T-helper 17 cell (primary cell): ENCODE results near the gene BIRC3. TPM values are rescaled to one million over a fixed set of nuclear protein-coding genes. Genes with fewer than 3 reads are reported as not detected.
"Not testable (repeated sequence)": the region's sequence is repeated elsewhere in the genome, so short reads cannot be mapped to it uniquely, and the experiment has no call there.

Experiments
- ATAC-seq: fragments of 150-1000 bp; cut with Tn5 transposase; 2 replicates; pipeline ENCODE4 v1.10.0; 2021; ENCODE audit warnings: mild to moderate bottlenecking, moderate library complexity
- DNase-seq, 3 donors: peaks; one replicate each; pipeline versions ENCODE4 v3.0.0 to v3.0.0-alpha.2; 2020 to 2021
- H3K9me3 ChIP-seq: one replicate; pipeline ENCODE4 v1.7.0; 2013; ENCODE audit warnings: low read length, mild to moderate bottlenecking; ENCODE audit not compliant: control insufficient read depth, poor library complexity, severe bottlenecking
- H3K27ac Mint-ChIP-seq: one replicate; pipeline ENCODE4 v1.8.0; 2022; ENCODE audit warnings: mild to moderate bottlenecking, moderate library complexity, mixed read lengths
- H3K27me3 Mint-ChIP-seq: one replicate; pipeline ENCODE4 v1.8.0; 2022; ENCODE audit warnings: mixed read lengths
- H3K36me3 Mint-ChIP-seq: one replicate; pipeline ENCODE4 v1.8.0; 2022; ENCODE audit warnings: low read depth, mixed read lengths
- H3K4me1 Mint-ChIP-seq: one replicate; pipeline ENCODE4 v1.8.0; 2022; ENCODE audit warnings: mild to moderate bottlenecking, mixed read lengths
- H3K4me3 Mint-ChIP-seq: one replicate; pipeline ENCODE4 v1.8.0; 2022; ENCODE audit warnings: mild to moderate bottlenecking, moderate library complexity, mixed read lengths
- total RNA-seq, 4 donors: library from RNA in 2 of 4; stranded (reverse) in 2 of 4; gene quantifications; one replicate each; pipeline ENCODE4 v1.2.3 and lab custom pipeline; 2022 to 2026

BIRC3 gene
- total RNA-seq, 2 donors from 2014 or later, result 117 to 139 TPM

GRCh38 chr11:102284008-102284407 is 33.3 kb upstream of the BIRC3 start:
- DNase-seq, result no peak
- no peak for ATAC-seq
- no peak overlapping the region for H3K27ac Mint-ChIP-seq
- H3K4me3 Mint-ChIP-seq, result no peak overlapping the region
- no peaks in the 10 kb centered on the region for H3K36me3 Mint-ChIP-seq
- H3K27me3 Mint-ChIP-seq, result peaks cover 16% of the 10 kb centered on the region
- peaks cover 13% of the 10 kb centered on the region for H3K4me1 Mint-ChIP-seq
- no peaks in the 10 kb centered on the region for H3K9me3 ChIP-seq

GRCh38 chr11:102286292-102286691 is 31.0 kb upstream of the BIRC3 start:
- H3K36me3 Mint-ChIP-seq, result peaks cover 2% of the 10 kb centered on the region
- DNase-seq, result no peak
- H3K9me3 ChIP-seq, result no peaks in the 10 kb centered on the region
- H3K4me1 Mint-ChIP-seq, result peaks cover 19% of the 10 kb centered on the region
- no peak overlapping the region for H3K27ac Mint-ChIP-seq
- ATAC-seq, result no peak
- H3K4me3 Mint-ChIP-seq, result no peak overlapping the region
- H3K27me3 Mint-ChIP-seq, result peaks cover 6% of the 10 kb centered on the region

- peak; percentile 90 for ATAC-seq
- no peaks in the 10 kb centered on the region for H3K9me3 ChIP-seq
- Mint-ChIP-seq H3K4me3 (peak overlapping the region; percentile 45), H3K36me3 (peaks cover 2% of the 10 kb centered on the region), H3K27me3 (peaks cover 6% of the 10 kb centered on the region), H3K27ac (peak overlapping the region; percentile 47), H3K4me1 (peaks cover 24% of the 10 kb centered on the region)
- DNase-seq, result peak in 1 of 3 donors; percentile 11
Observed at GRCh38 chr11:102287964-102288724, 29.1 kb upstream of the BIRC3 start.

DNA sequence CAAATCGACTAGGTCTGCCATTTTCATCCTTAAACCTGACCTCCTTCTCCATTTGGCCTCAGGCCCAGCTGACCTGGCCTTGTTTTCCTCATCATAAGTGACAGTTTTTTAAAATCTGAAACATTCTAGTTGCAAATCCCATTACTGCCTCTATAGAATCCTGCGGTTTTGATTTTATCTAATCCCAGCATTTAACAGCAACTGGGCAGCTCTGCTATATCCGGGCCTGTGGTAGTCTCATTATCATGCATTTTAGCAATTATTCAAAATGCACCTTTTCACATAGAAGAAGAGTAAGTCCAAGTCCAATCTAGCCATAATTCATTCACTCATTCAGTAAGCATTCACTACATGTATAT is 28.6 kb upstream of the BIRC3 start:
- H3K4me3 Mint-ChIP-seq, result peak overlapping the region; percentile 45
- H3K27me3 Mint-ChIP-seq, result peaks cover 2% of the 10 kb centered on the region
- no peak for ATAC-seq
- peak overlapping the region; percentile 47 for H3K27ac Mint-ChIP-seq
- H3K4me1 Mint-ChIP-seq, result peaks cover 24% of the 10 kb centered on the region
- no peak for DNase-seq
- peaks cover 2% of the 10 kb centered on the region for H3K36me3 Mint-ChIP-seq
- no peaks in the 10 kb centered on the region for H3K9me3 ChIP-seq

- DNase-seq, result no peak
- H3K36me3 Mint-ChIP-seq, result peaks cover 2% of the 10 kb centered on the region
- no peak for ATAC-seq
- H3K27ac Mint-ChIP-seq, result peak overlapping the region; percentile 47
- H3K9me3 ChIP-seq, result no peaks in the 10 kb centered on the region
- no peaks in the 10 kb centered on the region for H3K27me3 Mint-ChIP-seq
- peaks cover 28% of the 10 kb centered on the region for H3K4me1 Mint-ChIP-seq
- no peak overlapping the region for H3K4me3 Mint-ChIP-seq
Observed at GRCh38 chr11:102289592-102289991, 27.7 kb upstream of the BIRC3 start.

DNA sequence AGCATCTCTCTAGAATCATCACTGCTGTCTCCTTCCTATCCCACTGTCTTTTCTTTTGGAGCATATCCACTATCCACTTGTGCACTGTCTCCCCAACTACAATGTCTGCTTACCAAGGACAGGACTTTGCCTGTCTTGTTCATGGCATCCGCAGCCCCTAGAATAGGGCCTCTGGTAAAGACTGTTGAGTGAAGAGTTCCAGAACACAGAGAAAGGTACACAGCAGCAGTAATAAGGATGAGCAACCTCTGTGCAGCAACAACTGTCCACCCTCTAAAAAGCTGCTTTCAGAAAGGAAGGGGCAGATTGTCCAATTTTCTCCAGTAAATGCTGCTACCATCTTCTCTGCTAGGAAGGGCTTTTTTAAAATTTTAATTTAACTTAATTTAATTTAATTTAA is 25.5 kb upstream of the BIRC3 start:
- Mint-ChIP-seq H3K4me1 (peaks cover 36% of the 10 kb centered on the region), H3K27ac (peak overlapping the region; percentile 72), H3K27me3 (no peaks in the 10 kb centered on the region), H3K4me3 (no peak overlapping the region), H3K36me3 (peaks cover 2% of the 10 kb centered on the region)
- no peaks in the 10 kb centered on the region for H3K9me3 ChIP-seq
- DNase-seq (no peak), ATAC-seq (no peak)

DNA sequence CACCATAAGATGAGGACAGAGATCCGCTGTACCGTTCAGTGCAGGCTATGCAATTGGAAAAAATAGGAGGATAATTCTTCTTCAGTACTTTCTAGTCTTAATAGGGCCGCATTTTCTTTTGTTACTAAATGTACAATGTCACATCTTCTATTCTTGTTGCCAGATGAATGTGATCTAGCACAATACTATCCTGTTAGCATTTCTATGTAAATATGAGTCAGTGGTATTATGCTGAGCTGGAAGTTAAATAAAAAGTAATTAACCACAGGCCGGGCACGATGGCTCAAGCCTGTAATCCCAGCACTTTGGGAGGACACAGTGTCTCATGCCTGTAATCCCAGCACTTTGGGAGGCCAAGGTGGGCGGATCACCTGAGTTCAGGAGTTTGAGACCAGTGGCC is 24.4 kb upstream of the BIRC3 start:
- Mint-ChIP-seq H3K4me3 (peak overlapping the region; percentile 28), H3K36me3 (peaks cover 2% of the 10 kb centered on the region), H3K4me1 (peaks cover 33% of the 10 kb centered on the region), H3K27ac (peak overlapping the region; percentile 97), H3K27me3 (no peaks in the 10 kb centered on the region)
- DNase-seq (no peak), ATAC-seq (no peak)
- no peaks in the 10 kb centered on the region for H3K9me3 ChIP-seq

DNA sequence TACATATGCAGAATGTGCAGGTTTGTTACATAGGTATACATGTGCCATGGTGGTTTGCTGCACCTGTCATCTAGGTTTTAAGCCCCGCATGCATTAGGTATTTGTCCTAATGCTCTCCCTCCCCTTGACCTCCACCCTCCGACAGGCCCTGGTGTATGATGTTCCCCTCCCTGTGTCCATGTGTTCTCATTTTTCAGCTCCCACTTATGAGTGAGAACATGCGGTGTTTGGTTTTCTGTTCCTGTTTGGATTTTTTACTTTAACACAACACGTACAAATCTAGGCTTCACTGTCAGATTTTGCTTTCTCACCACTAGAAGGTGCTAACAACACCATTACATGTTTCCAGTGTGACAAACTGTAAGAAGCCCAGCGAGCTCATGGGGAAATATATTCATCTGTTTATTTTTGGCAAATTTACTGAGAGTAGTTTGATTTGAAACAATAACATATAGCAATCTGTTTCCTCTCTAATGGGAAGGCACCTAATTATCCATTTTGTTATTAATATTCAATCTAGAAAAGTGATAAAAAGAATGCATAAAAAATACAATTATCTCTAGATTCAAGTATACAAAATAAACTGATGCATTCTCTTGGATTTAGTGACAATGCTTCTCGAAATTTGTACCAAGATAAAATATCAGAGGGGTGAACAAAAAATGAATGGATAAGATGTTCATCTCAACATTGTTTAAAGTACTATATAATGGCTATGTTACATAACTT is 23.2 kb upstream of the BIRC3 start:
- Mint-ChIP-seq H3K27ac (peak overlapping the region; percentile 97), H3K4me1 (peaks cover 27% of the 10 kb centered on the region), H3K4me3 (peak overlapping the region; percentile 97), H3K36me3 (peaks cover 2% of the 10 kb centered on the region), H3K27me3 (no peaks in the 10 kb centered on the region)
- no peaks in the 10 kb centered on the region for H3K9me3 ChIP-seq
- DNase-seq, result no peak
- peak; percentile 97 for ATAC-seq

DNA sequence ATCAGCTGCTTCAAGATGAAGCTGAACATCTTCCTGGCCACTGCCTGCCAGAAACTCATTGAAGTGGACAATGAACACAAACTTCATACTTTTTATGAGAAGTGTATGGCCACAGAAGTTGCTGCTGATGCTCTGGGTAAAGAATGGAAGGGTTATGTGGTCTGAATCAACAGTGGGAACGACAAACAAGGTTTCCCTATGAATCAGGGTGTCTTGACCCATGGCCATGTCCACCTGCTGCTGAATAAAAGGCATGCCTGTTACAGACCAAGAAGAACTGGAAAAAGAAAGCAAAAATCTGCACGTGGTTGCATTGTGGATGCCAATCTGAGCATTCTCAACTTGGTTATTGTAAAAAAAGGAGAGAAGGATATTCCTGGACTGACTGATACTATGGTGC is 22.2 kb upstream of the BIRC3 start:
- Mint-ChIP-seq H3K4me1 (peaks cover 30% of the 10 kb centered on the region), H3K27ac (peak overlapping the region; percentile 97), H3K27me3 (no peaks in the 10 kb centered on the region), H3K4me3 (peak overlapping the region; percentile 82), H3K36me3 (peaks cover 2% of the 10 kb centered on the region)
- DNase-seq (no peak), ATAC-seq (no peak)
- no peaks in the 10 kb centered on the region for H3K9me3 ChIP-seq

GRCh38 chr11:102296757-102297156 is 20.5 kb upstream of the BIRC3 start:
- H3K4me3 Mint-ChIP-seq, H3K27ac Mint-ChIP-seq, H3K27me3 Mint-ChIP-seq, H3K9me3 ChIP-seq, H3K36me3 Mint-ChIP-seq, ATAC-seq, DNase-seq: not testable (repeated sequence)
- H3K4me1 Mint-ChIP-seq, result peaks cover 30% of the 10 kb centered on the region

DNA sequence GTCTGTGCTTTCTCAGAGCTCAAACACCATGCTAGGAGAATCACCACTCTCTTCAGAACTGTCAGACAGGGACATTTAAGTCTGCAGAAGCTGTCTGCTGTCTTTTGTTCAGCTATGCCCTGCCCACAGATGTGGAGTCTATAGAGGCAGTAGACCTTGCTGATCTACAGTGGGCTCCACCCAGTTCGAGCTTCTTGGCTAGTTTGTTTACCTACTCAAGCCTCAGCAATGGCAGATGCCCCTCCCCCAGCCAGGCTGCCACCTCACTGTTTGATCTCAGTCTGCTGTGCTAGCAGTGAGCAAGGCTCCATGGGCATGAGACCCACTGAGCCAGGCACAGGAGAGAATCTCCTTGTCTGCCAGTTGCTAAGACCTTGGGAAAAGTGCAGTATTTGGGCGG is 16.4 kb upstream of the BIRC3 start:
- not testable (repeated sequence) for H3K27me3 Mint-ChIP-seq, H3K36me3 Mint-ChIP-seq, H3K9me3 ChIP-seq
- DNase-seq, result peak in 2 of 3 donors; percentile 31 to 35
- H3K4me1 Mint-ChIP-seq, result peaks cover 36% of the 10 kb centered on the region
- H3K27ac Mint-ChIP-seq, result peak overlapping the region; percentile 74
- ATAC-seq, result peak; percentile 85
- H3K4me3 Mint-ChIP-seq, result peak overlapping the region; percentile 13

DNA sequence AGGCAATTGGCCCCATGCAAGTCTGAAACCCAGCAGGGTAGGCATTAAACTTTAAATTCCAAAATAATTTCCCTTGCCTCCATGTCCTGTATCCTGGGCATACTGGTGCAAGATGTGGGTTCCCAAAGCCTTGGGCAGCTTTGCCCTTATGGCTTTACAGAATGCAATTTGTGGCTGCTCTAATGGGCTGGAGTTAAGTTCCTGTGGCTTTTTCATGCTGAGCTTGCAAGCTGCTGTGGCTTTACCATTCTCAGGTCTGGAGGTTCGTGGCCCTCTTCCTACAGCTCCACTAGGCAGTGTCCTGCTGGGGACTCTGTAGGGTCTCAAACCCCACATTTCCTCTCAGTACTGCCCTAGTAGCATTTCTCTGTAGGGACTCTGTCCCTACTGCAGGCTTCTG is 15.0 kb upstream of the BIRC3 start:
- H3K36me3 Mint-ChIP-seq, result peaks cover 4% of the 10 kb centered on the region
- ATAC-seq, result no peak

GRCh38 chr11:102304686-102305085 is 12.6 kb upstream of the BIRC3 start:
- no peak for DNase-seq
- ATAC-seq, result no peak
- Mint-ChIP-seq H3K27ac (peak overlapping the region; percentile 93), H3K4me1 (peaks cover 44% of the 10 kb centered on the region), H3K36me3 (peaks cover 6% of the 10 kb centered on the region), H3K27me3 (no peaks in the 10 kb centered on the region), H3K4me3 (peak overlapping the region; percentile 82)
- H3K9me3 ChIP-seq, result peaks cover 7% of the 10 kb centered on the region

More for the DNA sequence above, 15.0 kb upstream of the BIRC3 start:
- Mint-ChIP-seq H3K4me1 (peaks cover 45% of the 10 kb centered on the region), H3K27ac (no peak overlapping the region), H3K4me3 (no peak overlapping the region), H3K27me3 (no peaks in the 10 kb centered on the region)
- peaks cover 7% of the 10 kb centered on the region for H3K9me3 ChIP-seq
- no peak for DNase-seq
